ENCODE results near the gene ESR2. TPM values are rescaled to one million over a fixed set of nuclear protein-coding genes. Genes with fewer than 3 reads are reported as not detected.

ESR2 gene
- total and polyA plus RNA-seq, 12 donors = 0.12 to 1.6 (median 0.73) TPM

DNA sequence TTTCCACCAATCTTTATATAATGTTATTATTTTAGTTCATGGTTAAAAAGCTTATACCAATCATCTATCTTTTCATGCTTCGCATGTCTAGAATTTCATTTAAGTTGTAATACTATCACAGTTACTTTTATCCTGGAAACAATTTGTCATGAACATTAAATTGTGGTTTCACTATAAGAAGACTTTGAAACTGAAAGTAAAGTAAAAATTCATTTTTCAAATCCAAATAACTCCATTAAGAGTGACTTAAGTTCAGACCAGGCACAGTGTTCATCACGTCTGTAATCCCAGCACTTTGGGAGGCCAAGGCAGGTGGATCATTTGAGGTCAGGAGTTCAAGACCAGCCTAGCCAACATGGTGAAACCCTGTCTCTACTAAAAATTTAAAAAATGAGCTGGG lies 12.4 kb downstream of the ESR2 start:
- intact Hi-C loops (cut with DNase I) = no loop called here
- WGBS, 2 donors = 72 to 80% methylated on average over 2 of the region's 2 CpGs
- no peaks in the 10 kb centered on the region for H3K36me3 ChIP-seq
- ATAC-seq (no peak), DNase-seq (no peak)
- no peaks in the 10 kb centered on the region for H3K9me3 ChIP-seq
- no peaks in the 10 kb centered on the region for H3K27me3 ChIP-seq
- no peaks in the 10 kb centered on the region for H3K4me1 ChIP-seq
- H3K4me3 ChIP-seq = no peak overlapping the region
- no peak for TF ChIP-seq CTCF (IDR thresholded peaks at IDR 0.05)
- no peak overlapping the region for H3K27ac ChIP-seq

DNA sequence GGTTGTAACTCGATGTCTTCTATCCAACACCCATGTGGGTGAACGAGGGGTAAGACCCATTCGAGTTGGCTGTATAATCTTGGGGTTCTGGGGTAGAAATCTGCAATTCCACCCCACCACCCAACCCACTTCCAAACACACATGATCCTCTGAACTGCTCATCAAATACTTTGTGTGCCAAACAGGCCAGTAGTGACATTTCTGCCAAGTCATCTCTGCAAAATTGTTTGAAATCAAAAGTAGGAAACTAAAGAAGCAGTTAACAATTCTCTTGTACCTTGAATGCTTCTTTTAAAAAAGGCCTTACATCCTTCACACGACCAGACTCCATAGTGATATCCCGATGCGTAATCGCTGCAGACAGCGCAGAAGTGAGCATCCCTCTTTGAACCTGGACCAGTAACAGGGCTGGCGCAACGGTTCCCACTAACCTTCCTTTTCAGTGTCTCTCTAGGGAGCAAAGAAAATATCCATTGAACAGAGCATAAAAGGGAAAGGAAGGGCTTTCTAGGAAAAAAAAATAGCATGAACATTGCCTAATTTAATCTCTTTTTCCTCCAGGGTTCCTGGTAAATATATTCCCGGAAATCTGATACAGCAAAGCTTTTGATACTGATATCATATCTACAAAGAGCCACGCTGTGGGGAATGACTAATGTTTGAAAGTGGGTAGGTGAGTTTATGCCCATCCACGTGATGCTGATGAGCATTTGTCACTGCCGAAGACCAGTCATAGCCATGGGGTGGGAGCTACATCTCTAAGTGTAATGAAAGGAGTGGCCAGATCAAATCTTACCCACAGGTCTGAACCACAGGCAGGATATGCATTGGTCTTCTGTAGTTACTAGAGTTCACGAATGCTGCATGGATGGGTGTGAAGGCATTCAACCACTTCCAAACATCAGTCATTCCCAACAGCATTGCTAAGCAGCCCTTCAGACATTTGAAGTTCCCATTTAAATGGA lies 14.2 kb downstream of the ESR2 start:
- intact Hi-C loops (cut with DNase I) = no loop called here
- Histone ChIP-seq H3K4me3 (no peak overlapping the region), H3K27me3 (no peaks in the 10 kb centered on the region), H3K4me1 (no peaks in the 10 kb centered on the region), H3K27ac (no peak overlapping the region), H3K36me3 (no peaks in the 10 kb centered on the region), H3K9me3 (no peaks in the 10 kb centered on the region)
- DNase-seq (no peak), ATAC-seq (no peak)
- 76 to 81% methylated on average over 15 of the region's 15 CpGs for WGBS, 2 donors
- TF ChIP-seq CTCF (IDR thresholded peaks at IDR 0.05) = no peak

- TF ChIP-seq CTCF (IDR thresholded peaks at IDR 0.05) = no peak
- DNase-seq = no peak
- Histone ChIP-seq H3K9me3 (peaks cover 0 to under 1% (median 0%) of the 10 kb centered on the region in 11 donors), H3K36me3 (no peaks in the 10 kb centered on the region), H3K27me3 (peaks cover 0 to 4% (median 0%) of the 10 kb centered on the region in 7 donors), H3K4me1 (no peaks in the 10 kb centered on the region), H3K27ac (no peak overlapping the region), H3K4me3 (no peak overlapping the region)
- intact Hi-C loops (cut with DNase I) = no loop called here
- 69 to 74% methylated on average over 2 of the region's 2 CpGs for WGBS, 2 donors
- no peak for ATAC-seq
These were observed 15.7 kb downstream of the ESR2 start for GRCh38 chr14:64278458-64278857.

GRCh38 chr14:64272019-64272418 lies 22.2 kb downstream of the ESR2 start:
- no peaks in the 10 kb centered on the region for H3K36me3 ChIP-seq
- no peaks in the 10 kb centered on the region for H3K4me1 ChIP-seq
- peaks cover 0 to 8% (median 0%) of the 10 kb centered on the region in 11 donors for H3K9me3 ChIP-seq
- DNase-seq (no peak), ATAC-seq (no peak)
- H3K4me3 ChIP-seq = no peak overlapping the region
- intact Hi-C loops (cut with DNase I) = no loop called here
- no peak for TF ChIP-seq CTCF (IDR thresholded peaks at IDR 0.05)
- peaks cover 0 to 4% (median 0%) of the 10 kb centered on the region in 7 donors for H3K27me3 ChIP-seq
- no peak overlapping the region for H3K27ac ChIP-seq
